HG02623 (cell line): ENCODE results near the gene DCLRE1B.

Source experiments
- ATAC-seq: cut with Tn5 transposase; IDR thresholded peaks from one replicate; pipeline ENCODE4 v1.9.1; 2021; ENCODE audit warnings: moderate library complexity; ENCODE audit not compliant: unreplicated experiment

Gene DCLRE1B

GRCh38 chr1:113886417-113887401 is 18.4 kb upstream of the DCLRE1B start:
- no peak for ATAC-seq

- ATAC-seq = no peak
These were observed 17.5 kb upstream of the DCLRE1B start, which contains the start of gene BCL2L15 for GRCh38 chr1:113887402-113888175. Gene BCL2L15 (minus strand): TSS chr1:113887581. CDS start chr1:113887375, 206 bp downstream.

- ATAC-seq = no peak
These were observed 14.3 kb upstream of the DCLRE1B start for GRCh38 chr1:113890816-113891215.

- ATAC-seq = no peak
These were observed 13.4 kb upstream of the DCLRE1B start for GRCh38 chr1:113891631-113892220.

GRCh38 chr1:113893267-113893666 is 11.9 kb upstream of the DCLRE1B start:
- ATAC-seq = no peak

- ATAC-seq = no peak
These were observed 10.0 kb upstream of the DCLRE1B start for GRCh38 chr1:113895098-113895497.

GRCh38 chr1:113895961-113896360 is 9.2 kb upstream of the DCLRE1B start:
- no peak for ATAC-seq

GRCh38 chr1:113898241-113898814 is 6.8 kb upstream of the DCLRE1B start:
- no peak for ATAC-seq

- no peak for ATAC-seq
These were observed 6.0 kb upstream of the DCLRE1B start for GRCh38 chr1:113899111-113899510.

- no peak for ATAC-seq
These were observed 3.9 kb upstream of the DCLRE1B start for GRCh38 chr1:113901191-113901590.

- ATAC-seq = no peak
These were observed 1.4 kb upstream of the DCLRE1B start for GRCh38 chr1:113903501-113904292.

- ATAC-seq = peak; percentile 22
These were observed 843 bp upstream of the DCLRE1B start for GRCh38 chr1:113904293-113904673.

GRCh38 chr1:113905435-113905861 is 322 bp downstream of the DCLRE1B start:
- ATAC-seq = no peak

GRCh38 chr1:113912594-113913311 is 7.6 kb downstream of the DCLRE1B start:
- ATAC-seq = no peak

- ATAC-seq = no peak
These were observed 8.2 kb downstream of the DCLRE1B start for GRCh38 chr1:113913312-113913668.

GRCh38 chr1:113913887-113914664 is 8.9 kb downstream of the DCLRE1B start:
- ATAC-seq = no peak

GRCh38 chr1:113916974-113917373 is 11.8 kb downstream of the DCLRE1B start:
- no peak for ATAC-seq

- no peak for ATAC-seq
These were observed 12.4 kb downstream of the DCLRE1B start for GRCh38 chr1:113917400-113918082.
